ENCODE measurements around the gene SYNE3.

GRCh38 chr14:95557291-95557690 is 40.8 kb upstream of the SYNE3 start:
- TF ChIP-seq CTCF (IDR thresholded peaks at IDR 0.05) (no peak), POLR2A (IDR thresholded peaks at IDR 0.05) (no peak)
